GM12872 (cell line): ENCODE measurements around the gene EHD1.

Experiments
- CTCF ChIP-seq: IDR thresholded peaks from 3 replicates; pipeline ENCODE4 v1.5.1; 2011; ENCODE audit warnings: low read depth, mild to moderate bottlenecking, low read length, moderate library complexity; ENCODE audit not compliant: insufficient read depth

The EHD1 gene

GRCh38 chr11:64839887-64840782 is 38.3 kb downstream of the EHD1 start:
- no peak for TF ChIP-seq CTCF

- no peak for TF ChIP-seq CTCF
Observed at GRCh38 chr11:64839335-64839734, 39.1 kb downstream of the EHD1 start.

- no peak for TF ChIP-seq CTCF
Observed at GRCh38 chr11:64838600-64839334, 39.7 kb downstream of the EHD1 start.

GRCh38 chr11:64837887-64838351 is 40.5 kb downstream of the EHD1 start:
- no peak for TF ChIP-seq CTCF

GRCh38 chr11:64836448-64837072 is 41.9 kb downstream of the EHD1 start:
- TF ChIP-seq CTCF: no peak

GRCh38 chr11:64835616-64836447 is 42.6 kb downstream of the EHD1 start:
- TF ChIP-seq CTCF: no peak
